ENCODE measurements around the gene LRRC36. TPM values are rescaled to one million over a fixed set of nuclear protein-coding genes. Genes with fewer than 3 reads are reported as not detected.

Gene LRRC36
- total RNA-seq, 3 donors from 2014 or later: 0.90 to 1.5 TPM; not detected in 1

DNA sequence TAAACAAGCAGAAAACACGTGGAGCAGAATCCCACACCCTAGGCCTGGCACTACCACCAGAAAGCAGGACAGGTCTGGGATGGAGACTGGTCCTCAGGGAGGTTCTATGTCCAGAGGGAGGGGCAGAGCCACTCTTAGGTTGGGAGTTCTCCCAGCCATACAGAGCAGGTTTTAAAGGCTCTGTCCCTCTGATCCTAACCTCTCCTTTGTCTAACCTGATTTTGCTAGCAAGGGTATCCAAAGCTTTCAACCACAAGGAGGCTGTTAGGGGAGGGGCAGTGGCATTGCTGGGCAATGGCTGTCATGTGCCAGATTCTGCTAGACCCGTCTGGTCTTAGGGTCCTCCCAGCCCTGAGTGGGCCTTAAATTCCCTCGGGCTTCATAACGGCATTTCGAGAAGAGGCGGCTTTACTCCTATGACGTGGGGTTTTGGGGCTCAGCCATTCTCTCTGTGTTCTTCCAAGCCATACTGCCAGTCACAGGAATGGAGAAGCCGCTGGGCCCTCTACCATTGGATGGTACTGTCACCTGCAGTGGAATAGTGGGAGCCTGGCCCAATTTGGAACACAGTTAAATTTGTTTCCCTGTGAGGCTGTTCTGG, 61.0 kb downstream of the LRRC36 start:
- DNase-seq (no peak), ATAC-seq (no peak)
- Histone ChIP-seq H3K4me3 (no peak overlapping the region), H3K4me1 (ENCODE audit: low read depth) (peaks cover under 1% of the 10 kb centered on the region), H3K9me3 (no peaks in the 10 kb centered on the region), H3K36me3 (ENCODE audit: low read depth) (no peaks in the 10 kb centered on the region)
- intact Hi-C loops (cut with DNase I, micrococcal nuclease): no loop called here
- TF ChIP-seq CTCF (IDR thresholded peaks at IDR 0.05): no peak

GRCh38 chr16:67388191-67388590, 61.6 kb downstream of the LRRC36 start:
- H3K4me3 ChIP-seq: no peak overlapping the region
- no peak for ATAC-seq
- peaks cover 7% of the 10 kb centered on the region for H3K4me1 ChIP-seq (ENCODE audit: low read depth)
- no peaks in the 10 kb centered on the region for H3K9me3 ChIP-seq
- TF ChIP-seq CTCF (IDR thresholded peaks at IDR 0.05): no peak
- no peak for DNase-seq
- intact Hi-C loops (cut with DNase I, micrococcal nuclease): no loop called here
- H3K36me3 ChIP-seq (ENCODE audit: low read depth): no peaks in the 10 kb centered on the region

- DNase-seq: no peak
- H3K36me3 ChIP-seq (ENCODE audit: low read depth): no peaks in the 10 kb centered on the region
- no peak overlapping the region for H3K4me3 ChIP-seq
- peaks cover 10% of the 10 kb centered on the region for H3K4me1 ChIP-seq (ENCODE audit: low read depth)
- no peaks in the 10 kb centered on the region for H3K9me3 ChIP-seq
- intact Hi-C loops (cut with DNase I, micrococcal nuclease): no loop called here
- ATAC-seq: no peak
- no peak for TF ChIP-seq CTCF (IDR thresholded peaks at IDR 0.05)
These were observed 62.0 kb downstream of the LRRC36 start for GRCh38 chr16:67388591-67388990.

- Histone ChIP-seq H3K9me3 (no peaks in the 10 kb centered on the region), H3K4me3 (no peak overlapping the region), H3K36me3 (ENCODE audit: low read depth) (no peaks in the 10 kb centered on the region), H3K4me1 (ENCODE audit: low read depth) (peaks cover 18% of the 10 kb centered on the region)
- ATAC-seq (no peak), DNase-seq (peak in 1 of 3 donors; percentile 34)
- no peak for TF ChIP-seq CTCF (IDR thresholded peaks at IDR 0.05)
- intact Hi-C loops (cut with DNase I, micrococcal nuclease): no loop called here
These were observed 63.5 kb downstream of the LRRC36 start for GRCh38 chr16:67389911-67390815.

DNA sequence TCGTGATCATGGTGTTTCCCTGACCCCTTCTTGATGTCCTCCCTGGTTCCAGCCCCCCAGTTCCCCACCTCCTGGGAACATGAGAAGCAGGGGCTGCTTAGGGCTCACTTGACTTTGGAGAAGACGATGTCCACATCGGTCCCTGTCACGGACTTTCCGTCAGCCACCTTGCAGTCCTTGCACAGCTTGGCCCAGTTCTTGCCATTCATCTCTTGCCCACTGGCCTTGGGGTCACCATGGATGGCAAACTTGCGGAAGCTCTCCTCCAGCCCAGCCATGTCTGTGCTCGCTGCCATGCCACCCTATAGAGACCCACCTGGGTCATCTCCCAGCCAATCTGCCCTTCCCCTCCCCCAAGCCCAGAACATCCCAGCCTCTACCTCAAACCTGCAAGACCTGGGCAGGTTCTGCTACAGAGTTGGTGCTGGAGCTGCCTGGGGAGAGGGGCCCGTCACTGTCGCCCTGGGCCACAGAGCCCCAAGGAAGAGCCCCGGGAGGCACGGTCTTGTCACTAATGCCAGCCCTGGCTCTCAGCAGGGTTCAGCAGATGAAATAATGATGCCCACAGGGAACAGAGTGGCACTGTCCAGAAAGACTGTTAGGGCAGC, 64.3 kb downstream of the LRRC36 start:
- H3K4me1 ChIP-seq (ENCODE audit: low read depth): peaks cover 26% of the 10 kb centered on the region
- ATAC-seq: no peak
- intact Hi-C loops (cut with DNase I, micrococcal nuclease): no loop called here
- no peak for TF ChIP-seq CTCF (IDR thresholded peaks at IDR 0.05)
- no peak overlapping the region for H3K4me3 ChIP-seq
- H3K9me3 ChIP-seq: no peaks in the 10 kb centered on the region
- no peak for DNase-seq
- H3K36me3 ChIP-seq (ENCODE audit: low read depth): no peaks in the 10 kb centered on the region
